GM21825 (cell line): Measurements from ENCODE around the gene RUVBL1.
A peak's percentile ranks its signal among the peaks of the same experiment; 100 is the strongest.

Source experiments
- ATAC-seq: cut with Tn5 transposase; IDR thresholded peaks from one replicate; pipeline ENCODE4 v1.9.1; 2021; ENCODE audit warnings: mild to moderate bottlenecking, moderate library complexity; ENCODE audit not compliant: unreplicated experiment

RUVBL1 gene

DNA sequence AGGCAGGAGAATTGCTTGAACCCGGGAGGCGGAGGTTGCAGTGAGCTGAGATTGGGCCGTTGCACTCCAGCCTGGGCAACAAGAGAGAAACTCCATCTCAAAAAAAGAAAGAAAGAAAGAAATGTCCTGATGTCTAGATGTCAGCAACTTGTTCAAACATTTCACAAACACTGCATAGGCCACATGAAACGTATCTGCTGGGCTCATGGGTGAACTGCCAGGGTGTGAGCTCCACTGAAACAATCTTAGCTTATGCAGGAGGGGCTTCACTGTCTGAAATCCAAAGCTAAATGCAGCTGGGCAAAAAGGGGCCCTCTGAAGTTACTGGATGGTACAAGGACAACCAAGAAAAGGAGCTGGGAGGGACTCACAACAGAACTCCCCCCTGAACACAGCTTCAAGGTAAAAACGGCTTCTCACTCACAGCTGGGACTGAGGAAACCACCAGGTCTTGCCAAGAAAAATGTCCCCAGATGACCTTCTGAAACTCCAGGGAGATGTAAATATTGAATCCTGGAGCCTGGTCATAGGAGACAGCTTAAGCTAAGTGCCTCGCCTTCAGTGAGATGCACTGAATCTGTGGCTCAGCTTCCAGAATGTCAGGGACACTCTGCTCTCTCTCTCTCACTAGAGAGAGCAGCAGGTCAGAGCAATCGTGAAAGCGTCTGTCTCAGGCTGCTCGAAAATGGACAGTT lies 39.5 kb downstream of the RUVBL1 start:
- no peak for ATAC-seq

DNA sequence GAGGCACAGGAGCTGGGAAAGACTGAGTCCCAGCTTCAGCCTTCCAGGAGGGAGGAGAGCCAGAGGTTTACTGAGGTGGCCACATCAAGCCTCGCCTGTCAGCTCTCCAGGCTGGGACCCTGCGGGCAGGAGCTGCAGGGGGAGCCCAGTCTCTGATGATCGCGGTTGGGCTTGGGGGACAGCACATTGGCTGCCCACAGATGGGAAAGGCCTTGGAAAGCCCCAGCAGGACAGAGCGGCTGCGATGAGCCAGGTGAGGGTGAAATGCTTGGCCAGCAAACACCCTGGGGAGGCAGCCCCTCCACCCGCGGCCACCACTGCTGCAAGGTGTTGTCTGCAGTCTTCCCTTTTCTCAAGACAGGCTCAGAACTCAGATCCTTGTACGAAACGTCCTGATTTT lies 40.2 kb downstream of the RUVBL1 start:
- ATAC-seq, result no peak

DNA sequence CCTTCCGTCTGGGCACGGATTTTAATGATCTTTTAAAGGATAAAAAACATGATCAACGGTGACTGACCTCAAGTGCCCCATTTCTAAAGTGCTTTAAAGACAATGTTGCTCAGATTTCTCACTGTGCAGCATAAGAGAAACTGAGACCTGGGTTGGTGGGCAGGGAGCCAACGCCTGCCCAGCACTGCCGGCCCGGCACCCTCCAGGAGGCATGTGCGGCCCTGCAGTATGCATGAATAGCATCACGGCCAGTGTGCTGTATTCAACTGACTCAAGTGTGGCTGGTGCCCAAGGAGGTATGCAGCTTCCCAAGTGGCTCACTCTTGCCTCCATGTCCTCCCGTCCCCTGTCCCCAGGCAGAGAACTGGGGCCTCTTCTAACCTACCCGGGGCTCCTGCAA lies 41.1 kb downstream of the RUVBL1 start:
- ATAC-seq, result no peak

DNA sequence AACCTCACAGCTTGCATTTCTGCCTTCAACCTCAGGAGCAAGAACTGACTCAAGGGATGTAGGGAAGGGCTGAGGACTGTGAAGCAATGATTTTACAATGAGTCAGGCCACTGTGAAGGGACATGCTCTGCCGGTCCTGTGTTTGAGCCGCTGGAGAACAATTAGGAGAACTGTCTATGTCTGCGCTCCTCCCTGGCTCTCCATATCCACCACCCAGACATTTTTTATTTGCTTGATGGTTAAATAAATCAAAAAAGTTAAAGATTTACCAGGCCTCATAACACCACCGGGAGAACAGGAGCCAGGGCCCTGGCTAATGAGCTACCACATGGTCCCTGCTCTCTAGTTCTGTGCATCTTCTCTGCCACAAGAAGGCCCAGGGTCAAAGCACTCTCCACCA lies 41.8 kb downstream of the RUVBL1 start:
- ATAC-seq, result no peak

DNA sequence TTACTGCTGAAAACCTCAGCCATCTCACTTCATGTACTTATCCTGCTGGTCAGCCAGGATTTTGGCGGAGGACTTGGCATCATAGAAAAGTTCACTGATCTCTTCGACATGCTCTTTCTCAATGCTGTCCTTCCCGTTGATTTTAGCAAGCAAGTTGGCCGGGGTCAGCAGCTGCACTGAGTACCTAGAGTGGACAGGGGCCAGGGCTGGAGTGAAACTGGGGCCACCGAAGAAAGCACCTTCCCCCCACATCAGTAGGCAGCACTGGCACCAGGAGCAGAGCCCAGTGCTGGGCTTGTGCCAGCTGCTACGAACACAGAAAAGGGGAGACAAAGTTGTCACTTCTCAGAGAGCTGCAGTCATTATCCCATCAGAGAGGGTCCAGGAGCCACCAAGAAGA lies 42.4 kb downstream of the RUVBL1 start:
- ATAC-seq, result no peak

DNA sequence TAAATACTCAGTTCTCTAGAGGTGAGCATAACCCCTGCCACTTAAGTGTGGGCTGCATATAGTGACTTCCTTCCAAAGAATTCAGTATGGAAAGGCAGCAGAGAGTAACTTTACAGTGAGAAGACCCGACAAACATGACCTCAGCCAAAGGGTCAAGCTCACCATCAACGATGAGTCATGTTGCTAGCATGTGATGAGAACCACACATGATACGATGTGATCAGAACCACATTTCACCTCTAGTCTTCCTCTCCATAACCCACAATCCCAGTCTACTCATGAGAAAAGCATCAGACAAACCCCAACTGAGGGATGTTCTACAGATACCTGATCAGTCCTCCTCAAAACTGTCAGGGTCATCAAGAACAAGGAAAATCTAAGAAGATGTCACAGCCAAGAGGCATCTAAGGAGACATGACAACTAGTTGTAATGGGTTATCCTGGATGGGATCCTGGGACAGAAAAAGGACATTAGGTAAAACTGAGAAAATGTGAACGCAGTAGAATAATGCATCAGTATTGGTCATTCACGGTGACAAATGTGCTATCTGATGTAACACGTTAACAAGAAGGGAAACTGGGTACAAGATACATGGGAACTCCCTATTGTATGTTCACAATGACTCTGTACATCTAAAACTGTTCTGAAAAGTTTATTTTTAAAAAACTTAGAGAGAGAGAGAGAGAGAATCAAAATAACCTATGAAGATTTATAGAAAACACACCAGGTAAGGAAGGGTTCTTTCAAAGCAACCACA lies 43.1 kb downstream of the RUVBL1 start:
- ATAC-seq, result no peak

DNA sequence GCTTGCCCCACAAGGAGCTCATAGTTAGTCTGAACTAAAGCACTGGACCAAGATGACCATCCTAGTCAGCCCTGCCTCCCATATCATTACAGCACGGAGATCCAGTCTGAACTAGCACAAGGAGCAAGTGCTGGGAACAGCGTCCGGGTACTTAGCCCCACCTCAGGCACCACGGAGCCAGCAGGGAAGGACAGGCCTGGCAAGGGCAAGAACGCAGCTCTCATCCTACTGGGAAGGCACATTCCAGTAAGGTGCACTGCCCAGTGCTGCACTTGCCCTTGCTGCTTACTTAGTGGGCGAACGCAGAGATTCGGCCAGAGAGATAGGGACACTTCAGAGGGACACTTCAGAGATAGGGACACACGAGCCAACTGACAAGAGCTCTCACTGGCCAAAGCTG lies 43.8 kb downstream of the RUVBL1 start:
- ATAC-seq, result no peak

DNA sequence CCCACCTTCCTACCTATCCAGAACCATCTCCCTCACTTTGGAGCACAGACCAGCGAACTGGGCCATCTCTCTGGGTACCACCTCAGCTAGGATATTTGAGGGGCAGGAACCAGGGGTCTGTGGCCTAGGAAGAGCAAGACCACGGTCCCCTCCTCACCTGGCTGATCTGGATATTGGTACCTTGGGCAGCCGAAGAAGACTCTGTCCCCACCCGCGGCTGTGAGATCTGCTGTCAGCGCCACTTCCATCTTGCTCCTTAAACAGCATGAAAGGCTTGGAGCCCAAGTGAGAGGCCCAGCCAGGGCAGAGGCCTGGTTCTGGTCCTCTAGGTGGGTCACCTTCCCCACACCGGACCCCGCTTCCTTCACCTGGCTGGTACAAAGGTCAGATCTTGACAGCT lies 44.7 kb downstream of the RUVBL1 start:
- no peak for ATAC-seq

DNA sequence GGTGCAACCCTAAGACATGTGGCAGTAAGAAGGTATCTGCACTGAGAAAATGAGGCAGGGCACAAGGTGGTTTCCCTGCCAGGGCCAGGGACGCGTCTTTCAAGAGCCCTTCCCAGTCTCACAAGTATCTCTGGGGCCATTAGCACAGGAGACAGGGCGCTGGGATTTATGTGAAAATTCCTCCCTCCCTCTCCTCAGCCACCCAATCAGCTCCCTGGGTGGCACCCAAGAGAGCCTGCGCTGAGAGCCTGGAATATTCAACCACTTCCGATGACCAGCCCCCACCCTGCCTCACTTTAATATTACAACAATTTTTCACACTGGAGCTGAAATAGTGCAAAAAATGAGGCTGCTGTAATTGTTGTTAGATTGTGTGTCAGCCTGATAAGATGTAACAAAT lies 45.3 kb downstream of the RUVBL1 start:
- ATAC-seq, result no peak

DNA sequence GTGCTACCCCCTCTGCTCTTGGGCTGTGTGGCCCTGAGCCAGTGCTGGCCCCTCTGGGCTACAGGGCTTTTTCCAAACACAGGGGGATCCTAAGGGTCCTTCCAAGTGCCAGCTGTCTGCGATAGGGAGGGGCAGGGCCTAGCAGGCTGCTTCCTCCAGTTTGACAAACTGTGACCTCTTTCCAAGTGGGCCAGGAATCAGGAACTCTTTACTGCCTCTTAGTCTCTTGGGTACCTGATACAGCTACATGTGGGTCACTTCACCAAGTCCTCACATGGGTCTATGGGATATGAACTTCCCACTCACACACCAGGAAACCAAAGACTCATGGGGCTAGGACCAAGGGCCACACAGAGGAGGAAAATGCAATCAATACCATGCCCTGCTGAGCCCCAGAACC lies 45.9 kb downstream of the RUVBL1 start:
- ATAC-seq, result no peak

DNA sequence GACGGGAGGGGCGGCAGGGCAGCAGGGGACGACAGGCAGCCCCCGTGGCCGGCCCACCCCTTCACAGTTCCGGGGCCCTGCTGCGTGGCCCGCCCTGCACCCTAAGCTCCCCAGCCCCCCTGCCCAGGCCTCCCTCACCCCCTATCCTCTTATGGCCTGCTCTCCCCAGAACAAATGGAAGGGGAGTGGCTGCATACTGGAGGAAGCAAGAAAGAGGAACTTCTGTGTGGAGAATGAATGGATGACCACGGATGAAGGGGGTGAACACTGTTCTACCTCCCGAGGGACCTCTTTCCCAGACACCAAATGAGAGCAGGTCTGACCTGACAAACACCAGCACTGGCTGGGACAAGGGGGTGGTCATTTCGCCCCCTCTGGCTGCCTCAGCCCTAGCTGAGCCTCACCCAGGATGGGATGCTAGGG lies 46.4 kb downstream of the RUVBL1 start:
- ATAC-seq, result no peak

DNA sequence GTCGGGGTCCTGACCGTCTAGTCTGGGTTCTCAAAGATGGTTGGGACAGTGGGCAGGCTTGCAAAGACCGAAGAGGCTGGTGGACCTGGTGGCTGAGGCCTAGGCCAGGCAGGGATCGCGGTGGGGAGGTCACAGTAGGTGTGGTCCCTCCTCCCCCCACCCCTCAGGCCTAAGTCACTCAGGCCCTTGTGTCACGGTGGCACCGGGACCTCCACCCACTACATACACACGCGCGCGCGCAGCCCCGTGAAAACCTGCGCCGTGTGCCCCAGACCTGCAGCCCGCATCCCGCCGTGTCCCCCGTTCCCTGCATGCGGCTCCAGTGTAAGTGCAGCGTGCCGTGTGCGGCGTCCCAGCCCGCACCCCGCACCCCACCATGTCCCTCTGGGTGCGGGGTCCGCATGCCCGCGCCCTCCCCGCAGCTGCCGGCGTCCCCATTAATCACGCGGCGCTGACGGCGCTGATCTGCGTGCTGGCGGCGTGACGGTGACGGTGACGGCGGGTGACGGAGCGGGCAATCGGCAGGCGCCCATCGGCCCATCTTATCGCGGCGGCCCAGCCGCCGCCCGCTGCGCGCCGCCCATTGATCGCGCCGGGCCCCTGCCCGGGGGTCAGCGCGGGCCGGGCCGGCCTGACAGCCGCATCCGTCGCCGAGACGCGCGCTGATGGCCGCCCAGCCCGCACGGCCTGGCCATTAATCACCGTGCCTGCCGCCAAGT lies 47.0 kb downstream of the RUVBL1 start:
- ATAC-seq, result no peak

DNA sequence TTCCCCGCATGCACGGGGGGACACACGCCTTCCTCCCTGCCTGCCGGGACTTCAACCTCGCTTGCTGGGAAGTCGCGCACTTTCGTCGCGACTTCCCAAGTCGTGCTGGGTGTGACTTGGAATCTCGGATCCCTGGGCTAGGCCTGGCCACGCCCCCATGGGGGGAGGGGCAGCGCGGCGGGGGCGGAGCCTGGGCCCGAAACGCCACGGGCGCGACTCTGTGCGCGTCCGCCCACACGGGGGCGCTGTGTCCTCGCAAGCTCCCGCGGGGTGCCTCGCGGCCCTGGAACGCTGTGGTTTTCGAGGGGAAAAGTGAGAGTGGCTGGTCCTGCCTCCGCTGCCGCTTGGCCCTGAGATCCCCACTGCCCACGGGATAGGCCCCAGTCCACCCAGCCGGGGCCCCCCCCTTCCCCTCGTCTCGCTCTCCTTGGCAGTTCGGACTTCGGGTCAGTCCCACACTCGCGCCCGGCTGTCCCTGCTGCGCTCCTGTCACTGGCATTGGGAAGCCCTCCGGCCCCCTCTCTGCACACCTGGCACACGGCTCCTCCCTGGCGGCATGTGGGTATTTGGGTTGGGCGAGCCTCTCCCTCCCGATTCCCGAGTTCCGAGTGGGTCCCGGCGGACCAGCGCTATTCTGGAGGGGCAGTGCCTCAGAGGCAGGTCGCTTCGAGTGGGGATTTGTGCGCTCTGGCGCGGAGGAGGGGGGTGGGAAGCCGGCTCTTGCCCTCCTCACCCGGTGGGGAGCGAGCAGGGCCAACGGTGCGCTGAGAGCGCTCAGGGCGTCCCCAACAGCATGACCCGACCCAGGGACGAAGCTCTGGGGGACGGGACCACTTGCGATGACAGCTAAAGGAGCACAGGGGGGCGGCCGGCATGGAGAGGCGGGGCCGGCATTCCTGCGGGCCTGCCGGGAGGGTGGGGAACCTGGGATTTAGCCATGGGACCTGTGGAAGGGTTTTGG lies 47.8 kb downstream of the RUVBL1 start:
- peak; percentile 57 for ATAC-seq

DNA sequence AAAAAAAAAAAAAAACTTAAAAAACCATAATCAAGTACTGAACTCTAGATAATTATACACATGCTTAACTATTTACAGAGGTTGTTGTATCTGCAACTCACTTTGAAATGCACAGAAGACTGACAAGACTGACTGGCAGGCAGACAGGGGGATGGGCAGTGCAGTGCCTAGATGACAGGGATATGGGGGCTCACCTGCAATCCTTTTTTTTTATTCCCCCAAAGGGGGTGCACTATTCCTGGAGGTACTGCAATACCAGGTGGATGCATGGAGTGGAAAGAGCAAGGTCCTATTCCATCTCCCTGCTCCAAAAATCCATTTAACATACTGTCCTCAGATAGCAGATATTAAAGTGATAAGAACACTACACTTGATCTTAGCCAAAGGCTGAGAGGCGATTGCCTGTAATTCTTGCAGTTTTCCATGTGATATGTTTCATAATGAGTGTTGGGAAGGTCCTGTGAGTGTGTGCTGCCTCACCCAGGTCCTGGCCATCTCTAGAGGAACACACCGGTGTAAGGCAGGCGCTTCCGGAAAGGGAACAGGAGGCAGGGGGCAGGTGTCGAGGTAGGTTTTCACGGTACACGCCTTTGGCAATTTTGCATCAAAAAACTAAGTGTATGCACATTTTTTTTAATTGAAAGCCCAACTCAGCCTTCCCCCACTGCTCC lies 48.6 kb downstream of the RUVBL1 start:
- ATAC-seq, result no peak

DNA sequence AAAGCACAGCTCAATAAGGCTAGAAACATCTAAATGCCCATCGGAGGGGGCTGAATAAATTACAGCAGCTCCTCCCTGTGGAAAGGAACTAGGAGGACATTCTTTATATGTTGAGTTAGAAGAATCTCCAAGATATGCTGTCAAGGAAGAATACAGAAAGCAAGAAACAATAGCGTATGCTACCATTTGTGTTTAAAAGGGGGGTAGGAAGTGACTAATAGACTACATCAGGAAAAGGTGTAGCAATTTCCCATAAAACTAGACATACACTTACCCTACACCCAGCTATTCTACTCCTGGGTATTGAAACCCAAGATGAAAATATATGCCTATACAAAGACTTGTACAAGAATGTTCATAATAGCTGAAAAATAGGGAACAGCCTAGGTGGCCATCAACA lies 49.8 kb downstream of the RUVBL1 start:
- no peak for ATAC-seq

DNA sequence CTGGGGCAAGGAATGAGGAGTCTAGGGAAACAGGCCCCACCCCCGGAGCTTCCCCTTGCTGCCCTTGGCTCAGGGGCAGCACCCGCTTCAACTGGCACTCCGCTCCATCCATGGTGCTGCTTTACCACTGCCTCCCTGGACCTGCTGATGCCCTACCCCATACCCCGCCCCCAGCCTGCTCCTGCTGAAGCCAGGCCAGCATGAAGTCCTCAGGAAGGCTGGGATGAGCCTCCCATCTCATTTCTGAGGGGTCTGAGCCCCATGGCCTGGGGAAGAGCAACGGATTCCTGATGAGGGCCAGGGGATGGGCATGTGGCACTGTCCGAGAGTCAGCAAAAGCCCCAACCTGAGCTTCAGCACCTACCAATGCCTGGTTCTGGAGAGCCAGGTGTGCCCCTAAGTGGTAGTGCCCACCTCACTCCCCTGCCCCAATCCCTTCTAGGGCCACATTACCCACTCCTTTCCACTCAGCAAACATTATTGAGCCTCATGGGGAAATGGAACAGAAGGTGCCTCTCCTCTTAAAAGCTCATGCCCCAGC lies 50.4 kb downstream of the RUVBL1 start:
- no peak for ATAC-seq

DNA sequence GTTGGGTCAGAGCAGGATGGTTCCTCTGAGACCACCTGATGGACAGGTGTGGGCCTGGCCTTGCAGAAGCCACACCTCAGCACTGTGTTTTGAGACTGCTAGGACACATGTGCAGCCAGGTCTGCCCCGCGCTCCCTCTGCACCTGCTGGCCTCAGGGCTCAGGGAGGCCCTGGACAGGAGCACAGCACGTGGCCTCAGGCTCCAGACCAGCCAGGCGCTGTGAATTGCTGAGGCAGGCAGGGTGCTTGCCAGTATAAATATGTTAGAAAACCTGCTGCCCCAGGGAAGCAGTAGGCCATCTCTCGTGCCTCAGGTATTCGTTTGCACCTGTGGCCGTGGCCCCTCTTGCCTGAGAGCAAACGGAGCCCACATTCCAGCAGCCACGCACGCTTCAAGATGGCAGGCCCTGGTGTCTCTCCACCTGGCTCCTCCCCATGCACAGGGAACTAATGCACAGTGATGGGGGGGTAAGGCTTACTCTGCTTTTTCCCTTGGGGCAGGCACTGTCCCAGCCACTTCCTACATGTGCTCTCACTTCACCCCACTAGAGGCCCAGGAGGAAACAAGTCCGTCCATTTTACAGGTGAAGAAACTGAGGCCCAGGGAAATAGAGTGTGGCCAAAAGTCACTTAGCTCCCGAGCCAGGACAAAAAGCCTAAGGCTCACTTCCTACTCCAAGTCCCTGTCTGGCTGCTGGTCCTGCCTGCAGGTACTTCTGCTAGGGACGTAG lies 51.0 kb downstream of the RUVBL1 start:
- ATAC-seq, result no peak

DNA sequence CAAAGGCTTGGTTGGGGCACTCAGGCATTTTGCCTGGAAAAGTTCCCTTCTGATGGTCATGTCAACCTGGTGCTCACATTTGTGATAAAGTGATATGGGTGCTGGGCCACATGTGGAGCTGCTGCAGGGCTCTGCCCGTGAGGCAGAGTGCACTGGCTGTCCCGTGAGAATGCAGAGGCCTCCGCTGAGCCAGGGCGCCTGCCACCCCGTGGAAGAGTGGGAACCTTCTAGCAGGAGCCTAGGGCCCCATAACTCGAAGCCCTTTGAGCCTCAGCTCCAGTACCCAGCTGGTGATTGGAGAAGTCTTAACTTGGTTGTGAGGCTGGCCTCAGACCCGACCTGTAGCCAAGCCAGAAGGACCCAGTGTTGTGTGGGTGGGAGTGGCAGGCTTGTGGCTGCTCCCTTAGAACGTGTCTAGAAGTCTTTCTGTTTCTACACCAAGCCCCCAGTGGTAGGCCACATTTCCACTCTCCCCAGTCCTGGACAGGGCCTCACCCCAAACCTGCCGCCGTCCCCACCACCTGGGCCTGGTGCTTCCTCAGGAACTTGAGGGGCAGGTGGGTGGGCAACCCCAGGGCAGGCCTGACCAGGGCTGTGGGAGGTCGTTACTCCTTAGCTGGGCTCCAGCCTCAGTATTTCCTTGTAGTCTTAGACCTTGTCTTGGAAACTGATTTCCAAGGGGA lies 51.7 kb downstream of the RUVBL1 start:
- no peak for ATAC-seq
